Lower leg skin (tissue), 3 donors: ENCODE measurements around the gene SESN1.

Source experiments
- CTCF ChIP-seq, 3 donors: fragments of 450-650 bp; IDR thresholded peaks; one replicate each; pipeline ENCODE4 v1.5.1; 2016; ENCODE audit warnings: antibody characterized with exemption in 3 of 3, mild to moderate bottlenecking in 3 of 3, moderate library complexity in 2 of 3
- POLR2A ChIP-seq, 2 donors: fragments of 450-650 bp; IDR thresholded peaks; one replicate each; pipeline ENCODE4 v1.6.1; 2016 to 2017; ENCODE audit warnings: antibody characterized with exemption in 2 of 2, mild to moderate bottlenecking in 1 of 2, moderate library complexity in 1 of 2

GRCh38 chr6:109034526-109034925, 60.1 kb downstream of the SESN1 start:
- TF ChIP-seq CTCF (IDR thresholded peaks at IDR 0.05) (no peak), POLR2A (IDR thresholded peaks at IDR 0.05) (no peak)
